NCI-H2171 (cell line): Measurements from ENCODE around the gene CD209.
"Not testable (repeated sequence)": the region's sequence is repeated elsewhere in the genome, so short reads cannot be mapped to it uniquely, and the experiment has no call there.

ENCODE experiments used
- DNase-seq: peaks from one replicate; lab custom pipeline; 2025; lab: John Stamatoyannopoulos, UW

CD209 gene

DNA sequence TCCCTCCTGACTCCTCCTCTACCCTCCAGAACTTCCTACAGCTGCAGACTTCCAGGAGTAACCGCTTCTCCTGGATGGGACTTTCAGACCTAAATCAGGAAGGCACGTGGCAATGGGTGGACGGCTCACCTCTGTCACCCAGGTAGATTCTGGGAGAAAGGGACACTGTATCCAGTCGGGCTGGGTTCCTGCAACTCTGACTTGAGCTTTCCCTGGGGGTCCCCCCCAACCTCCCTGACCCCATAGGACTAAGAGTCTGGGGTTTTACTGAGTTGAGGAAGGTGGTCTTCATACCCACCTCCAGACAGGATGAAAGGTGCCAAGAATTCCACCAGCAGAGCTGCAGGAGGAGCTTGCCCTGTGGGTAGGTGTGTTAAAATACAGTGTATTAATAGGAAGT lies 20.2 kb upstream of the CD209 start:
- no peak for DNase-seq

DNA sequence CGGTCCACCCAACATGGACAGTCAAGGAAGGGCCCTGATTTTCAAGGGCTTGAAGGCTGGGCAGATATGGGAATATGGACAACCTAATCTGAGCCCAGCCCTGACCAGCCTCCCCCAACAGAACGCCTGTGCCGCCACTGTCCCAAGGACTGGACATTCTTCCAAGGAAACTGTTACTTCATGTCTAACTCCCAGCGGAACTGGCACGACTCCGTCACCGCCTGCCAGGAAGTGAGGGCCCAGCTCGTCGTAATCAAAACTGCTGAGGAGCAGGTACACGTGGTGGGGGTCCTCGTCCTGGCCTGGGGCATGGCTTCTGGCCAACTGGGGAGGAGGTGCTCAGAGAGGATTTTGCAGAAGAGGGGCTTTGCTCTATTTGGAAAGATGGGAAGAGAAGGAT lies 19.2 kb upstream of the CD209 start:
- DNase-seq: no peak

DNA sequence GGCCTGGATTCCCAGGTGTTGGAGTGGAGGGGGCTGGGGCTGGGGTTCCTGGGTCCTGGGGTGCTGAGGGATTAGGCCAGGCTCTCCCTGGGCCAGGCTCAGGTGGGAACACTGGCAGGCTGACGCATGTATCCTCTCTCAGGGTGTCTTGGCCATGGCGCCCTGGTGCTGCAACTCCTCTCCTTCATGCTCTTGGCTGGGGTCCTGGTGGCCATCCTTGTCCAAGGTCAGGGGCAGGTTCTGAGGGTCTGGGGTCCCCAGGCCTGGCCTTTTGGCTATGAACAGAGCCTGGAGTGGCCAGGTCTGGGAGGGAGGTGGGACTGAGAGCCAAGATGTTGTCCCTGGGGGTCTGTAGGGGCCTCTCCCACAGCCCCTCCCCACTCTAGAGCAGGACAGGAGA lies 17.7 kb upstream of the CD209 start:
- DNase-seq: not testable (repeated sequence)

DNA sequence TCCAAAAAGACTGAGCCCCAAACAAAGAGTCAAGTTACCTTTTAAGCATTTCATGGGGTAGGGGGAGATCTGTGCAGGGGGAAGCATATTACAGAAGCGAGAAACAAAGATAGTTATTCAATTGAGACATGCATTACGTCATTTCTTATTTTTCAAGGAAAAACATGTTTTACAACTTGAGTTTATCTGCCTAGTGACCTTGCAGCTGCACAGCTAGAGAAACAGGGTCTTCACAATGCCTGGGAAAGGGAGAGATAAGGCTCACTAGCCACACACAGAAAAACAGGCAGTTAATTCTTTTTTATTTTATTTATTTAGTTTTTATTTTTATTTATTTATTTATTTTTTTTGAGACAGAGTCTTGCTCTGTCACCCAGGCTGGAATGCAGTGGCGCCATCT lies 16.8 kb upstream of the CD209 start:
- not testable (repeated sequence) for DNase-seq

DNA sequence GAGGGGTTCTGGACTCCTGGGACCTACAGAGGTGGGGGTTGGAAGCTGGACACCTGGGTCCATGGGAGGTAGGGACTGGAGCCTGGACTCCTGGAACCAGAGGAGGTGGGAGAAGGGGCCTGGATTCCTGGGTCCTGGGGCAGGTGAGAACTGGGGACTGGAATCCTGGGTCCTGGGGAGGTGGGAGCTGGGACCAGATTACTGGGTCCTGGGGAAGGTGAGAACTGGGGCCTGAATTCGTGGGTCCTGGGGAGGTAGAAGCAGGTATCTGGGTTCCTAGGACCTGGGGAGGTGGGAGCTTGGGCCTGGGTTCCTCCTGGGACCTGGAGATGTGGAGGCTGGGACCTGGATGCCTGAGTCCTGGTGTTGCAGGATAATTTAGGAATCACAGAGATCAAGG lies 16.4 kb upstream of the CD209 start:
- no peak for DNase-seq

DNA sequence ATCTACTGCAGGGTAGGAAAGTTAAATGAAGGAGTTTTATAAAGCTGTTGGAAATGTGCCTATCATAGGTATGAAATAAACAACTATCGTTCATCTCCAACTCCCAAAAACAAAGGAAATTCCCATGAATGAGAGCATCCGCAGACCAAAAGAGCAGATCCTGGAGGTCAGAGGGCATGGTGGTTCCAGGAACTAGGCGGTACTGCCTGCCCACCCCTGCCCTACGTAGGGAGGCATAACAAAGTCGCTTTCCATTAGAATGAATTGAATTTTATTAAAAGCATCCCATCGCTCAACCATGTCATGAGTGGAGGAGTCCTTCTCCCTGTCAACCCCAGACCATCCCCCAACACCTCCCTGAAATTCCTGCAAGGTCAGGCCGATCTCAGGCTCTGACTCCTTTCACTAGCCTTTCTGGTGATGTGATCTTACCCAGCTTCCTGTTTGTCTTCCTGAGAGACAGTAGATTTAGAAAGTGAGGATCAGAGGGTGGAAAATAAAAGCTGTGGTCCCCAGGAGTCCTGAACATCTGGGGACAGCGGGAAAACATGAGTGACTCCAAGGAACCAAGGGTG lies 15.5 kb upstream of the CD209 start, which contains the start of gene CLEC4M:
TSS of gene CLEC4M (plus strand) at position 525 of the 575 bp plus-strand sequence. CDS start at position 549, 24 bp downstream.
- DNase-seq: no peak

DNA sequence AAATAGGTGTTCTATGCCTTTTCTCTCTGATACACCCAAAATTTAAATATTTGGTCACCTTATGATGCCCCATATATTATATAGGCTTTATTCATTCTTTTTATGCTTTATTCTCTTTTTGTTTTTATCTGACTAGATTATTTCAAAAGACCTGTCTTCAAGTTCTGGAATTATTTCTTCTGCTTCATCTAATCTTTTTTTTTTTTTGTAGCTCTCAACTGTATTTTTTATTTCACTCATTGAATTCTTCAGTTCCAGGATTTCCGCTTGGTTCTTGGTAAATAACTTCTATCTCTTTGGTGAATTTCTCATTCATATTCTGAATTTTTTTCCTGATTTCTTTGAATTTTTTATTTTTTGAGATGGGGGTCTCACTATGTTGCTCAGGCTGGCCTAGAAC lies 11.8 kb upstream of the CD209 start:
- no peak for DNase-seq

DNA sequence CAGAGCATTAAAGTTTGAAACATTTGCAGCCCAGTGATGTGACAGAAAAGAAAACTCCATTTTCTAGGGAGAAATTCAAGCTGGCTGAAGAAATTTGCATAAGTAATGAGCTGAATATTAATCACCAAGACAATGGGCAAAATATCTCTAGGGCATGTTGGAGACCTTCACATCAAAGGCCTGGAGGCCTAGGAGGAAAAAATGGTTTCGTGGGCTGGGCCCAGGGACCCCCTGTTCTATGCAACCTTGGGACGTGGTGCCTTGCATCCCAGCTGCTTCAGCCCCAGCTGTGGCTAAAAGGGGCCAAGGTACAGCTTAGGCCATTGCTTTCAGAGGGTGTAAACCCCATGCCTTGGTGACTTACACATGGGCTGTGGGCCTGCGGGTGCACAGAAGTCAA lies 10.0 kb upstream of the CD209 start:
- DNase-seq: no peak

DNA sequence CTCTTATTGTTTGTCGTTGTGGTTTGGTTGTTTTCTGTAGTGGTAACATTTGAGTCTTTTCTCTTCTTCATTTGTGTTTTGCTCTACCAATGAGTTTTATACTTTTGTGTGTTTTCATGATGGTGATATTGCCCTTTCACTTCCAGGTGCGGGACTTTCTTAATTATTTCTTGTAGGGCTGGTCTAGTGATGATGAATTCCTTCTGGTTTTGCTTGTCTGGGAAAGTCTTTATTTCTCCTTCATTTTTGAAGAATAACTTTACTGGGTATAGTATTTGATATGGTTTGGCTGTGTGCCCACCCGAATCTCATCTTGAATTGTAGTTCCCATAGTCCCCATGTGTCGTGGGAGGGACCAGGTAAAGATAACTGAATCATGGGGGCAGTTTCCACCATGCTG lies 8.9 kb upstream of the CD209 start:
- DNase-seq: no peak

DNA sequence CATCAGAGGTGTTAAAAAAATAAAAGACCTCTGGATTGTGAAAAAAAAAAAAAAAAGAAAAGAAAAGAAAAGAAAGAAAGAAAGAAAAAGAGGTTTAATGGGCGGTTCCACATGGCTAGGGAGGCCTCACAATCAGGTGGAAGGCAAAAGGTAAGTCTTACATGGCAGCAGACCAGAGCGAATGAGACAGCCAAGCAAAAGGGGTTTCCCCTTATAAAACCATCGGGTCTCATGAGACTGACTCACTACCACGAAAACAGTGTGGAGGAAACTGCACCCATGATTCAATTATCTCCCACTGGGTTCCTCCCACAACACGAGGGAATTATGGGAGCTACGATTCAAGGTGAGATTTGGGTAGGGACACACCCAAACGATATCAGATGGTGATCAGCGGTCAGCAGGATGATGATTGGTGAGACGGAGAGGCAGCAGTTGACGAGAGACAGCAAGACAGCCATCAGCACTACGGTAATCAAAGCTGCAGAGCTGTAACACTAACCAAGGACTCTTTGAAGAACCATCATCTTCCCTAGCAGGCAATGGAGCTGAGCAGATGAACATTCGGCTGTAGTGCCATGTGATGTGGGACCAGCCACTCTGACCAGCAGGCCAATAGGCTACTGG lies 3.9 kb upstream of the CD209 start:
- no peak for DNase-seq

DNA sequence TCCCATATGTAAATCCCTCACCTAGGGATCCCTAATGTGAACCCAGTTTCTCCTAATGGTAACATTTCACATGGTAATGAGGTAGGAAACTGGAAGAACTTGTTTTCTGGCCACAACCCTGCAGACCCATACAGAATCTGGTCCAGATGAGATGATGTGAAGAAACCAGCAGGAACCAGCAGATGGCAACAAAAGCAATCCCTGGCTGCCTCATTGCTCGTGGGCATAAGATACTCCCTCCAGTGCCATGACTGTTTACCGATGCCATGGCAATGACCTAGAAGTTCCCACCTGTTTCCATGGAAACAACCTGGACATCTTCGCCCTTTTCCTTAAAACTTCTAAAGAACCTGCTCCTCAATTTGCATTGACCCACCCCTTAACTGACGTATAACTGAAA lies 1.4 kb upstream of the CD209 start:
- no peak for DNase-seq

DNA sequence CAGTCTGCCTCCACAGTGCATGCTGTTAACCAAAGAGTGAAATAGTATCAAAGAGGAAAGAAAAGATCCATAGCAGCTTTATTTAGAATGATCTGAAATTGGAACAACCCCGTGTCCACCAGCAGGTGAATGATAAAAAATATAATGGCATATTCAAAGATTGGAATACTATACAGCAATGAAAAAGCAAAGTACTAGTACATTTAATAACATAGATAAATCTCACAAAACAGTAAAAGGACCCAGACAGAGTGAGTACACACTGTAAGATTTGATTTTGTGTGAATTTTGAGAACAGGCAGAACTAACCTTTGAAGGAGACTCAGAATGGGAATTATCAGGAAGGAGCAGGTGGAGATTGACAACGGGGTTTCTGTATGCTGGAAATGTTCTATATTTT lies 837 bp upstream of the CD209 start:
- no peak for DNase-seq

DNA sequence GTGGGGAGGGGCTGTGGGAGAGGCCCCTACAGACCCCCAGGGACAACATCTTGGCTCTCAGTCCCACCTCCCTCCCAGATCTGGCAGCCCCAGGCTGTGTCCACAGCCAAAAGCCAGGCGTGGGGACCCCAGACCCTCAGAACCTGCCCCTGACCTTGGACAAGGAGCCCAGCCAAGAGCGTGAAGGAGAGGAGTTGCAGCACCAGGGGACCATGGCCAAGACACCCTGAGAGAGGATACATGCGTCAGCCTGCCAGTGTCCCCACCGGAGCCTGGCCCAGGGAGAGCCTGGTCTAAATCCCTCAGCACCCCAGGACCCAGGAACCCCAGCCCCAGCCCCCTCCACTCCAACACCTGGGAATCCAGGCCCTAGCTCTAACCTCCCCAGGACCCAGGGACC lies 1.0 kb downstream of the CD209 start:
- not testable (repeated sequence) for DNase-seq

DNA sequence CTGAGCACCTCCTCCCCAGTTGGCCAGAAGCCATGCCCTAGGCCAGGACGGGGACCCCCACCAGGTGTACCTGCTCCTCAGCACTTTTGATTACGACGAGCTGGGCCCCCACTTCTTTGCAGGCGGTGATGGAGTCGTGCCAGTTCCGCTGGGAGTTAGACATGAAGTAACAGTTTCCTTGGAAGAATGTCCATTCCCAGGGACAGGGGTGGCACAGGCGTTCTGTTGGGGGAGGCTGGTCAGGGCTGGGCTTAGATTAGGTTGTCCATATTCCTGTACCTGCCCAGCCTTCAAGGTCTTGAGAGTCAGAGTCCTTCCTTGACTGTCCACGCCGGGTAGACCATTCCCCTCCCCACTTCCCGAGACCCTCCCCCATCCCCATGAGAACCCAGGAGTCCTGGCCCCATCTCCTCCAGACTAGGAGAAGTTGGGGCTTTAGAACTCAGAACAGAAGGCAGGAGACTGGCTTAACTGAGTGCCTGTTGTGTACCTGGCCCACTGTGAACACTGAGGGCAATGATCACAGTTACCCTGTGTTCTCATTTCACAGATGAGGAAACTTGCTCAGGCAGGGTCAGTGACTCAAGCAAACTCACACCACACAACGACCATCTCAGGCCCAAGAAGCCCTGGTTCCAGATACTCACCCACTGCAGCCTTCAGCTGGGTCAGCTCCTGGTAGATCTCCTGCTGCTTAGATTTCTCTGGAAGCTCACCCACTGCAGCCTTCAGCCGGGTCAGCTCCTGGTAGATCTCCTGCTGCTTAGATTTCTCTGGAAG lies 2.3 kb downstream of the CD209 start:
- DNase-seq: no peak

DNA sequence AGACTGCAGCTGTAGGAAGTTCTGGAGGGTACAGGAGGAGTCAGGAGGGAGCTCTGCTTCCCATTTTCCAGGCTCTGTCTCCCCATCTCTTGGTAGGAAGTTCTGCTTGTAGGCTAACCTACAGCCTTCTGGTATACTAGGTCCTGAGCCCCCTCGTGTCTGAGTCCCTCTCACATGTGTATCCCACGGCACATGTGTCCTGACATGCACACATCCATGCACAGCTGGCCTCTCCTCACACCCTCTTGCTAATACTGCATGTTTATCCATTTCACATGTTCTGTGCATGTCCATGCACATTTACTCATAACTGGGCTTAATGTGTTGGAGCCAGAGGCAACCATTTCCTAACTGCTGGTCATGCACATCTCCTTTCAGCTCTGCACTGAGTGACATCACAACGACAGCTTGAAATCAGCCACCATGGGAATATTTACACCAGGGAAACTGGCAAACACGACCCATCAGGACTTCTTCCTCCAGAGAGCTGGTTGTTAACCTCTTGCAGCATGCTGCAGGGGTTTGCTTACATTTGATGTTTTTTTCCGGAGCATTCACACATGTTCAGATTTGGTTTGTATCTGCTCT lies 3.0 kb downstream of the CD209 start:
- DNase-seq: no peak

DNA sequence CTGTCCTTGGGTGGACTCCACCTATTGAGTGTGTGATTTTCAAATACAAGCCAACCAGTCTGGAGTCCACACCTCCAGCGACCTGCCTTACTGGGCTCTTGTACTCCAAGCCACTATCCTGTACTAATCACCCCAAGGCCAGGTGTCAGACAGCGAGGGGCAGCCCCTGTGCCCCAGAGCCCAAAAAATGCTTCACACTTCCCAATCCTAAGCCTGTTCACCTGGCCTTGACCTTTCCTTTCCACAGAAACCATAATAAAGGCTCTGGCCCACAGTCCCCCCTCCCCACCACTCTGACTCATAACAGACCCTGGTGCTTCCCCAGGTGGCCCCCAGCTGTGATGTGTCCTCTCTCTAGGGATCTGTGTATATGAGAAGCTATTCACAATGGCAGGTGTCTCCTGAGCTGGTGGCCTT lies 3.9 kb downstream of the CD209 start:
- DNase-seq: no peak

DNA sequence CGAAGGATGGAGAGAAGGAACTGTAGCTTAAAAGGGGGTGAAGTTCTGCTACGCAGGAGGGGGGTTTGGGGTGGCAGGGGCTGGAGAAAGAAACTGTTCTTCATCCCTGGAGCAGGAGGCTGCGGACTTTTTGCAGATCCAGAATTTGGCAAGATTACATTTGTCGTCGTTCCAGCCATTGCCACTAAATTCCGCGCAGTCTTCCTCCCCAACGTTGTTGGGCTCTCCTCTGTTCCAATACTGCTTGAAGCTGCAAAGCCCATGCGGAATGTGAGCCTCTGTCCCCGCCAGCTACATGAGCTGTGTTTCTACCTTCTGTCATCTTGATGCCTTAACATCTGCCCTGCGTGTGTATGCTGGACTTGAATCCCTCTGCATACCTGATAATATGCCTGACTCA lies 4.3 kb downstream of the CD209 start:
- DNase-seq: peak; percentile 47

DNA sequence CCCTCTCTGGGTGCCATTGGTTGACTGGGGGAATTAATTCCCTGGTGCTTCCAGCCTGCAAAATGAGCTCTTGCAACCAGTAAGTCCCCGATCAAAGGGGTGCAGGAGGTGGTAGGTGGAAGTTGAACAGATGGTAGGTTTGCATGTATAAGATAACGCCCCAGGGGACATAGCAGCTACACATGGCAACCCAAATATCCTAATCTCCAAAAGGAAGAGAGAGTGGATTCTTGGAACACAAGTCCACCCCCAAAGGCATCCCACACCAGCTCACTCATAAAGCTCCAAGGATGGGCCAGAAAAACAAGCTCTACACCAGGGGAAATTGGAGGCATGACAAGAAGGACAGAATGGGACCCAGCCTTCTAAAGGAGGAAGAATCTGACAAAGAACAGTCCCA lies 4.8 kb downstream of the CD209 start:
- peak; percentile 91 for DNase-seq

DNA sequence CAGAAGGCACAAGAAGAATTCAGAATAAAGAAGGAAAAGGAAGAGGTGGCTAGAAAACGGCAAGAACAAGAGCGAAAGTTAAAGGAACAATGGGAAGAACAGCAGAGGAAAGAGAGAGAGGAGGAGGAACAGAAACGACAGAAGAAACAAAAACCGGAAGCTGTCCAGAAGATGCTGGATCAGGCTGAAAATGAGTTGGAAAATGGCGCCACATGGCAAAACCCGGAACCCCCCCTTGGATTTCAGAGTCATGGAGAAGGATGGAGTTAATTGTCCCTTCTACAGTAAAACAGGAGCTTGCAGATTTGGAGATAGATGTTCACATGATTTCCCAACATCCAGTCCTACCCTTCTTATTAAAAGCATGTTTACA lies 6.7 kb downstream of the CD209 start:
- DNase-seq: no peak

DNA sequence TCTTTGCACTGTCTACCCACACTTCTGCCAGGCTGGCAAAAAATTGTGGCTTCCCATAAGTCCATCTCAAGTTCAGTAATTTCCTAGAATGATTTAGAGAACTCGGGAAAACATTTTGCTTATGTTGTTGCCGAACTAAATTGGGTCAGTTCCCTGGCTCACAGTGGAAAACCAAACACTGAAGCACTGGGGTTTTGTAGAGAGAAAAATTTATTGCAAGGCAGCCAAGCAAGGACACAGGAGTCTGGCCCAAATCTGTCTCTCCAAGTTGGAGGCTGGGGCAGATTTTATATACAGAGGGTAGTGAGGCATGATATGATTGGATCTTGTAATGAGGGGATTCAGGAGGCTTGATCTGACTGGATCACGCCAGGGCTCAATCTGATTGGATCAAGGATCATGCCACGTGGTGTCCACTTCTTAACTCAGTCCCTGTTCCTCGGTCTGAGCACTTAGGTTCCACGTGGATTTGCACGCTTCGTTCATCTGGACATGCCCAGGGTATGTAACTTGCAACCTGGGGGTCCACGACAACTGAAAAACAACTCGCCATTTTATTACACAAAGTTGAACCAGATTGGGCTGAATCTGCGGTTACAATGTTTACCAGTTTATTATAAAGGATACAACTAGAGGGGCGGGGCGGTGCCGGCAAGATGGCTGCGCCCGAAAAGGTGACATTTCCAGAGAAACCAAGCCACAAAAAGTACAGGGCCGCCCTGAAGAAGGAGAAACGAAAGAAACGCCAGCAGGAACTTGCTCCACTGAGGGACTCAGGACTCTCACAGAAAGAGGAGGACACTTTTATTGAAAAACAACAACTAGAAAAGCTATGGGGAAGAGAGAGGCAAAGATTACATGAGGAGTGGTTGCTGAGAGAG lies 7.3 kb downstream of the CD209 start:
- no peak for DNase-seq

DNA sequence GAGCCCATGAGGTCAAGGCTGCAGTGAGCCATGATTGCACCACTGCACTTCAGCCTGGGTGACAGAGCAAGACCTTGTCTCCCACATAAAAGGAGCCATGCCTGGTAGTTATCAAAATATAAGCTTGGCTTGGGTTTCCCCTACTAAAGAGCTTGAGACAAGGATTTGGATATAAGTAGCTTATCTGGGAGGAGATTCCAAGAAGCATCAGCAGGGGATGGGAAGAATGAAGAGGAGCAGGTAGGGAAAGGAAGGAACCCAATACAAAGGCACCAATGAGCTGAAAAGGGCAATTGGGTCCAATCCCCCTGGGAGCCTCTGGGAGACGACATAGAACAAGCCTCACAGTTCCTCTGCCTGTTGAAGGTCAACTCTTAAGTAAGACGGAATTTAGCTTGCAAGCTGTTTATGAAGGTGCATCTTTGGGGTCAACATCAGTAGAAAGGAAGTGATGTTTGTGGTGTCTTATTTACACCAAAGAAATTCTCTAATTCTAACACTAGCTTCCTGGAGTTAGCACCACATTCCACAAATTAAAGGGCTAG lies 8.1 kb downstream of the CD209 start:
- no peak for DNase-seq

DNA sequence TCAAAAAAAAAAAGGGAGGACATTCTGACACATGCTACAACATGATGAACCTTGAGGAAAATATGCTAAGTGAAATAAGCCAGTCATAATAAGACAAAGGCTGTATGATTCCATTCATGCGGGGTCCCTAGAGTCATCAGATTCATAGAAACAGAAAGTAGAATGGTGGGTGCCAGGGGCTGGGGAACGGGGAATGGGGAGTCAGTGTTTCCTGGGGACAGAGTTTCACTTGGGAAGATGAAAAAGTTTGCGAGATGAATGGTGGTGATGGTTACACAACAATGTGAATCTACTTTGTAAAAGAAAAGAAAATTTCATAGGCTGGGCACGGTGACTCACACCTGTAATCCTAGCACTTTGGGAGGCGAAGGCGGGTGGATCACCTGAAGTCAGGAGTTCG lies 9.3 kb downstream of the CD209 start:
- no peak for DNase-seq
